IMR-90 (cell line): ENCODE data around the gene ERV3-1. TPM values are rescaled to one million over a fixed set of nuclear protein-coding genes. Genes with fewer than 3 reads are reported as not detected.

Experiments
- ATAC-seq: fragments of 200-7000 bp; cut with Tn5 transposase; 2 replicates; pipeline ENCODE4 v1.9.1; 2020; ENCODE audit warnings: low read depth, mild to moderate bottlenecking, moderate library complexity
- BruUV-seq: library from RNA; stranded (reverse); fragments of 400-500 nt; replicated peaks from 2 replicates; lab custom pipeline; 2021; lab: Mats Ljungman, UMichigan
- CTCF ChIA-PET: fragments of 300-600 bp; formaldehyde crosslinking; extraction: SDS; loops from one replicate; lab custom pipeline; 2021; ENCODE audit warnings: antibody characterized with exemption; lab: Yijun Ruan, JAX
- POLR2A ChIA-PET: fragments of 300-600 bp; sonication (Branson Sonifier 250); formaldehyde crosslinking; loops from one replicate; lab custom pipeline; 2022; ENCODE audit warnings: antibody characterized with exemption; ENCODE audit not compliant: unreplicated experiment; lab: Charles Lee
- DNase-seq: peaks from one replicate; pipeline ENCODE4 v3.0.0; 2013
- H2AFZ ChIP-seq: replicated peaks from 2 replicates; pipeline ENCODE3; 2013; ENCODE audit warnings: low read length, mild to moderate bottlenecking; ENCODE audit not compliant: poor library complexity
- H2AK5ac ChIP-seq: 2 replicates; pipeline ENCODE4 v1.6.1; 2013; ENCODE audit warnings: low read depth, low read length, inconsistent platforms
- H2AK9ac ChIP-seq: replicated peaks from 2 replicates; pipeline ENCODE3; 2013; ENCODE audit warnings: mild to moderate bottlenecking, low read depth, low read length, moderate library complexity; ENCODE audit not compliant: poor library complexity
- H2BK120ac ChIP-seq: 2 replicates; pipeline ENCODE4 v1.6.1; 2013; ENCODE audit warnings: low read depth, low read length, inconsistent platforms
- H2BK15ac ChIP-seq: 3 replicates; pipeline ENCODE4 v1.6.1; 2013; ENCODE audit warnings: low read depth, low read length, inconsistent platforms
- H2BK20ac ChIP-seq: 2 replicates; pipeline ENCODE4 v1.6.1; 2013; ENCODE audit warnings: low read depth, mild to moderate bottlenecking, inconsistent platforms, low read length, moderate library complexity
- H2BK5ac ChIP-seq: 2 replicates; pipeline ENCODE4 v1.6.1; 2013; ENCODE audit warnings: mild to moderate bottlenecking, low read depth, low read length, inconsistent platforms; ENCODE audit not compliant: poor library complexity, severe bottlenecking
- H3K14ac ChIP-seq: replicated peaks from 2 replicates; pipeline ENCODE4 v1.6.1; 2013; ENCODE audit warnings: low read depth, low read length, inconsistent platforms
- H3K18ac ChIP-seq: 2 replicates; pipeline ENCODE4 v1.6.1; 2013; ENCODE audit warnings: low read depth, low read length, control low read depth
- H3K23ac ChIP-seq: 2 replicates; pipeline ENCODE4 v1.6.1; 2013; ENCODE audit warnings: low read depth, low read length, inconsistent platforms
- H3K27ac ChIP-seq: 2 replicates; pipeline ENCODE4 v1.5.1; 2013; ENCODE audit warnings: mild to moderate bottlenecking, control low read depth, low read length; ENCODE audit not compliant: insufficient read depth
- H3K27me3 ChIP-seq: 2 replicates; pipeline ENCODE4 v1.6.1; 2013; ENCODE audit warnings: low read length; ENCODE audit not compliant: control insufficient read depth, insufficient read depth
- H3K36me3 ChIP-seq: 2 replicates; pipeline ENCODE4 v1.6.1; 2013; ENCODE audit warnings: low read length, mixed read lengths; ENCODE audit not compliant: control insufficient read depth, insufficient read depth
- H3K4ac ChIP-seq: 2 replicates; pipeline ENCODE4 v1.6.1; 2013; ENCODE audit warnings: low read depth, low read length, inconsistent platforms
- H3K4me1 ChIP-seq: 2 replicates; pipeline ENCODE4 v1.6.1; 2013; ENCODE audit warnings: low read length, mixed read lengths; ENCODE audit not compliant: control insufficient read depth, insufficient read depth
- H3K4me2 ChIP-seq: 2 replicates; pipeline ENCODE4 v1.6.1; 2013; ENCODE audit warnings: low read depth, mild to moderate bottlenecking, control low read depth, low read length, moderate library complexity
- H3K4me3 ChIP-seq: 2 replicates; pipeline ENCODE4 v1.5.1; 2013; ENCODE audit warnings: low read depth, mild to moderate bottlenecking, control low read depth, low read length, moderate library complexity; ENCODE audit not compliant: insufficient read depth
- H3K56ac ChIP-seq: 2 replicates; pipeline ENCODE4 v1.6.1; 2013; ENCODE audit warnings: low read length, inconsistent platforms; ENCODE audit not compliant: insufficient read depth; ENCODE audit errors: extremely low read depth
- H3K79me1 ChIP-seq, 2 experiments: 2 replicates each; pipeline ENCODE4 v1.6.1; 2013; ENCODE audit warnings: low read length in 2 of 2, inconsistent platforms in 1 of 2, low read depth in 1 of 2
- H3K9ac ChIP-seq: 2 replicates; pipeline ENCODE4 v1.6.1; 2013; ENCODE audit warnings: low read depth, low read length, control low read depth
- H3K9me1 ChIP-seq: 2 replicates; pipeline ENCODE4 v1.6.1; 2013; ENCODE audit warnings: low read length, inconsistent platforms; ENCODE audit not compliant: insufficient read depth
- H3K9me3 ChIP-seq: 2 replicates; pipeline ENCODE4 v1.6.1; 2013; ENCODE audit warnings: low read length; ENCODE audit not compliant: control insufficient read depth, insufficient read depth
- H4K20me1 ChIP-seq: 2 replicates; pipeline ENCODE4 v1.6.1; 2013; ENCODE audit warnings: low read length, inconsistent platforms; ENCODE audit not compliant: insufficient read depth
- H4K5ac ChIP-seq: 2 replicates; pipeline ENCODE4 v1.6.1; 2013; ENCODE audit warnings: mild to moderate bottlenecking, low read depth, low read length, control low read depth
- H4K8ac ChIP-seq, 2 experiments: 2 replicates each; pipeline ENCODE4 v1.6.1; 2013; ENCODE audit warnings: low read depth in 2 of 2, low read length in 2 of 2, control low read depth in 1 of 2, inconsistent platforms in 1 of 2
- H4K91ac ChIP-seq: 2 replicates; pipeline ENCODE4 v1.6.1; 2013; ENCODE audit warnings: low read depth, low read length, inconsistent platforms; ENCODE audit not compliant: insufficient read depth
- BHLHE40 ChIP-seq: fragments of 150-350 bp; IDR thresholded peaks from 2 replicates; pipeline ENCODE4 v1.6.1; 2016; ENCODE audit warnings: mild to moderate bottlenecking, low read depth, low read length
- CEBPB ChIP-seq: IDR thresholded peaks from 2 replicates; pipeline ENCODE4 v1.6.1; 2012; ENCODE audit warnings: low read depth, low read length, improper control_type of control experiment
- CHD1 ChIP-seq: IDR thresholded peaks from 2 replicates; pipeline ENCODE4 v1.6.1; 2012; ENCODE audit warnings: low read depth, low read length, improper control_type of control experiment
- FOS ChIP-seq: fragments of 150-350 bp; IDR thresholded peaks from 2 replicates; pipeline ENCODE4 v1.6.1; 2016; ENCODE audit warnings: low read depth, low read length
- MAFK ChIP-seq: IDR thresholded peaks from 2 replicates; pipeline ENCODE4 v1.6.1; 2012; ENCODE audit warnings: low read depth, low read length, improper control_type of control experiment
- MAZ ChIP-seq: IDR thresholded peaks from 2 replicates; pipeline ENCODE4 v1.6.1; 2012; ENCODE audit warnings: low read depth, mild to moderate bottlenecking, low read length, improper control_type of control experiment, moderate library complexity, borderline replicate concordance
- MXI1 ChIP-seq: IDR thresholded peaks from 2 replicates; pipeline ENCODE4 v1.6.1; 2012; ENCODE audit warnings: low read depth, mild to moderate bottlenecking, low read length, moderate library complexity, borderline replicate concordance
- NFE2L2 ChIP-seq: fragments of 150-350 bp; IDR thresholded peaks from 2 replicates; pipeline ENCODE4 v1.6.1; 2016; ENCODE audit warnings: low read depth, mild to moderate bottlenecking, low read length
- RCOR1 ChIP-seq: IDR thresholded peaks from 2 replicates; pipeline ENCODE4 v1.6.1; 2012; ENCODE audit warnings: mild to moderate bottlenecking, low read length, improper control_type of control experiment; ENCODE audit not compliant: insufficient replicate concordance
- WGBS, 2 experiments: methylation state at CpG; one replicate each; pipeline versions ENCODE4 v1.1.5 to v1.1.7; 2013; ENCODE audit warnings: missing lambda C conversion rate in 2 of 2; ENCODE audit not compliant: insufficient read length in 1 of 2; ENCODE audit errors: extremely low coverage in 2 of 2; 5-methylcytosine and 5-hydroxymethylcytosine counted together
- dilution Hi-C: fragments of 300-500 bp; cut with HindIII; formaldehyde crosslinking; loops from one replicate; pipeline ENCODE4 v1.14.3; 2018; ENCODE audit warnings: low sequenced_read_pairs; ENCODE audit not compliant: unreplicated experiment
- in situ Hi-C: fragments of 300-500 bp; cut with MboI; formaldehyde crosslinking; loops from 3 replicates; pipeline ENCODE4 v1.14.3; 2019; ENCODE audit warnings: low sequenced_read_pairs, inconsistent platforms, mixed read lengths
- intact Hi-C: fragments of 100-400 bp; cut with micrococcal nuclease; formaldehyde crosslinking; loops from 2 replicates; pipeline ENCODE4 v1.10.0; 2022
- polyA plus RNA-seq, 3 experiments: library from polyadenylated mRNA; depleted of rRNA; stranded (reverse); fragments of >200 nt; gene quantifications; 2 replicates each; pipeline ENCODE4 v1.2.3, GENCODE V29; 2012; ENCODE audit warnings: low replicate concordance in 1 of 3
- total RNA-seq: library from RNA; depleted of rRNA; stranded (reverse); fragments of >200 nt; gene quantifications from 2 replicates; pipeline ENCODE4 v1.2.3, GENCODE V29; 2012
- TF ChIP-seq, protein P1 (sequence below): fragments of 150-350 bp; IDR thresholded peaks from 2 replicates; pipeline ENCODE4 v1.6.1; 2016; ENCODE audit warnings: low read depth, mild to moderate bottlenecking, low read length, moderate library complexity, borderline replicate concordance
- TF ChIP-seq, protein P2 (sequence below): conservative IDR thresholded peaks from 2 replicates; pipeline ENCODE4 v1.5.1; 2012; ENCODE audit warnings: mild to moderate bottlenecking, low read depth, low read length, improper control_type of control experiment

ERV3-1 gene
- total and polyA plus RNA-seq, 2 of the 4 experiments (the other 2 are of a cell fraction) = 7.0 to 11.8 TPM

DNA sequence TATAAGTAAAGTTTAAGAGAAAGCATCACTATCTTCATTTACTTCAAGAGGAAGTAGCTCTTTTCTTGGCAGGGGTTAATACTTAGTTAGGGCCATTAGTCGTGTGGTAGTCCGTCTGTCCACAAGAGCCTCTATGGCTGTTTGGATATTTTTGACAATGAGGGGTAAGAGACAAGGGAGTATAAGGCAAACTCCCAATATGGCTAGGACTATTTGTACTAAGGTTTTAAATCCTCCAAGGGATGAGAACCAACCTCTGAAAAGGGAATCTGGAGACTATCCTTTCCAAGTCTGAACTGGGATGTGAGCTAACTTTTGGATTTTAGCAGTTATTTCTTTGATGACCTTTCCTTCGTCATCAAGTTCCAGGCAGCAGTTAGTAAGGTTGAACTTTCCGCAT is 15.6 kb downstream of the ERV3-1 start, which contains the start of gene ZNF117:
TSS of gene ZNF117 (minus strand) at position 101 of the 400 bp plus-strand sequence.
- CTCF ChIA-PET = no interaction called here
- H3K4ac ChIP-seq = no peak within 1 kb of the TSS
- H3K36me3 ChIP-seq = peaks cover 17% of the 10 kb centered on the region
- no peak within 1 kb of the TSS for H3K27ac ChIP-seq
- H4K91ac ChIP-seq = no peak within 1 kb of the TSS
- no peak within 1 kb of the TSS for H3K14ac ChIP-seq
- H3K4me3 ChIP-seq = no peak within 1 kb of the TSS
- no peak within 1 kb of the TSS for H2AFZ ChIP-seq
- TF ChIP-seq RCOR1 (no peak), CHD1 (no peak), MXI1 (no peak), CEBPB (no peak), MAFK (no peak), FOS (no peak), MAZ (no peak), NFE2L2 (no peak), BHLHE40 (no peak)
- TF ChIP-seq, protein P1, sequence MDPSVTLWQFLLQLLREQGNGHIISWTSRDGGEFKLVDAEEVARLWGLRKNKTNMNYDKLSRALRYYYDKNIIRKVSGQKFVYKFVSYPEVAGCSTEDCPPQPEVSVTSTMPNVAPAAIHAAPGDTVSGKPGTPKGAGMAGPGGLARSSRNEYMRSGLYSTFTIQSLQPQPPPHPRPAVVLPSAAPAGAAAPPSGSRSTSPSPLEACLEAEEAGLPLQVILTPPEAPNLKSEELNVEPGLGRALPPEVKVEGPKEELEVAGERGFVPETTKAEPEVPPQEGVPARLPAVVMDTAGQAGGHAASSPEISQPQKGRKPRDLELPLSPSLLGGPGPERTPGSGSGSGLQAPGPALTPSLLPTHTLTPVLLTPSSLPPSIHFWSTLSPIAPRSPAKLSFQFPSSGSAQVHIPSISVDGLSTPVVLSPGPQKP = no peak
- TF ChIP-seq, protein P2, sequence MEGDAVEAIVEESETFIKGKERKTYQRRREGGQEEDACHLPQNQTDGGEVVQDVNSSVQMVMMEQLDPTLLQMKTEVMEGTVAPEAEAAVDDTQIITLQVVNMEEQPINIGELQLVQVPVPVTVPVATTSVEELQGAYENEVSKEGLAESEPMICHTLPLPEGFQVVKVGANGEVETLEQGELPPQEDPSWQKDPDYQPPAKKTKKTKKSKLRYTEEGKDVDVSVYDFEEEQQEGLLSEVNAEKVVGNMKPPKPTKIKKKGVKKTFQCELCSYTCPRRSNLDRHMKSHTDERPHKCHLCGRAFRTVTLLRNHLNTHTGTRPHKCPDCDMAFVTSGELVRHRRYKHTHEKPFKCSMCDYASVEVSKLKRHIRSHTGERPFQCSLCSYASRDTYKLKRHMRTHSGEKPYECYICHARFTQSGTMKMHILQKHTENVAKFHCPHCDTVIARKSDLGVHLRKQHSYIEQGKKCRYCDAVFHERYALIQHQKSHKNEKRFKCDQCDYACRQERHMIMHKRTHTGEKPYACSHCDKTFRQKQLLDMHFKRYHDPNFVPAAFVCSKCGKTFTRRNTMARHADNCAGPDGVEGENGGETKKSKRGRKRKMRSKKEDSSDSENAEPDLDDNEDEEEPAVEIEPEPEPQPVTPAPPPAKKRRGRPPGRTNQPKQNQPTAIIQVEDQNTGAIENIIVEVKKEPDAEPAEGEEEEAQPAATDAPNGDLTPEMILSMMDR = no peak
- no peak within 1 kb of the TSS for H2AK9ac ChIP-seq
- H4K8ac ChIP-seq = no peak within 1 kb of the TSS
- H3K4me1 ChIP-seq = no peaks in the 10 kb centered on the region
- H3K79me1 ChIP-seq = no peaks in the 10 kb centered on the region
- H3K4me2 ChIP-seq = no peak within 1 kb of the TSS
- no peak within 1 kb of the TSS for H4K5ac ChIP-seq
- dilution Hi-C loops = no loop called here
- no peak within 1 kb of the TSS for H2BK20ac ChIP-seq
- no peak within 1 kb of the TSS for H3K9ac ChIP-seq
- H3K18ac ChIP-seq = no peak within 1 kb of the TSS
- H2BK5ac ChIP-seq = no peak within 1 kb of the TSS
- H3K9me3 ChIP-seq = peaks cover 48% of the 10 kb centered on the region
- no CpG with 5 or more reads among the region's 4 CpGs for WGBS, 2 experiments
- no peaks in the 10 kb centered on the region for H3K9me1 ChIP-seq
- H3K27me3 ChIP-seq = no peaks in the 10 kb centered on the region
- H3K56ac ChIP-seq = no peak within 1 kb of the TSS
- H2BK15ac ChIP-seq = no peak within 1 kb of the TSS
- H2BK120ac ChIP-seq = no peak within 1 kb of the TSS
- no peak within 1 kb of the TSS for H2AK5ac ChIP-seq
- DNase-seq (no peak), ATAC-seq (no peak)
- H3K23ac ChIP-seq = no peak within 1 kb of the TSS
- POLR2A ChIA-PET = no interaction called here
- BruUV-seq = no TSS peak
- in situ Hi-C loops = no loop called here
- intact Hi-C loops = no loop called here
- H4K20me1 ChIP-seq = no peaks in the 10 kb centered on the region
